ENCODE data around the gene TMEM50A.
A peak's percentile ranks its signal among the peaks of the same experiment; 100 is the strongest.
"Not testable (repeated sequence)": the region's sequence is repeated elsewhere in the genome, so short reads cannot be mapped to it uniquely, and the experiment has no call there.

Gene TMEM50A

DNA sequence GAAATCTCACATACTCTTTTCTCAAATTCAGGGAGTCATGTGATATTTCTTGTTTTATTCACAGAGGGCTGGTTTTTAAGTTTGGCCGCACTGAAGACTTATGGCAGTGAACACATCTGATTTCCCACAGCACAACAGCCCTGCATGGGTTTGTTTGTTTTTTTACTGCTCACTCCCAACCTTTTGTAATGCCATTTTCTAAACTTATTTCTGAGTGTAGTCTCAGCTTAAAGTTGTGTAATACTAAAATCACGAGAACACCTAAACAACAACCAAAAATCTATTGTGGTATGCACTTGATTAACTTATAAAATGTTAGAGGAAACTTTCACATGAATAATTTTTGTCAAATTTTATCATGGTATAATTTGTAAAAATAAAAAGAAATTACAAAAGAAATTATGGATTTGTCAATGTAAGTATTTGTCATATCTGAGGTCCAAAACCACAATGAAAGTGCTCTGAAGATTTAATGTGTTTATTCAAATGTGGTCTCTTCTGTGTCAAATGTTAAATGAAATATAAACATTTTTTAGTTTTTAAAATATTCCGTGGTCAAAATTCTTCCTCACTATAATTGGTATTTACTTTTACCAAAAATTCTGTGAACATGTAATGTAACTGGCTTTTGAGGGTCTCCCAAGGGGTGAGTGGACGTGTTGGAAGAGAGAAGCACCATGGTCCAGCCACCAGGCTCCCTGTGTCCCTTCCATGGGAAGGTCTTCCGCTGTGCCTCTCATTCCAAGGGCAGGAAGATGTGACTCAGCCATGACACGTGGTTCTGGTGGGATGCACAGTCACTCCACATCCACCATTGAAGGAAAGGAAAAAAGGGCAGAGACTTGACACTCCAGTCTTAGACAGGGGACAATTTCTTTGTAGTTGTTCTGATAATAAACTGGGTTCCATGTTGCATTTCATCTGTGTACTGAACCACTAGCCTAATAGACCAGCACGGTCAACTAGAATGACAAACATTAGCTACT, 22.8 kb downstream of the TMEM50A start:
- TF ChIP-seq CTCF (conservative IDR thresholded peaks at IDR 0.05; ENCODE audit: low read depth, low read length) = no peak
- peak; percentile 76 for DNase-seq (ENCODE audit: low read depth)
- no peak overlapping the region for H3K4me3 ChIP-seq (ENCODE audit: low read depth, low read length)

- no peak for DNase-seq (ENCODE audit: low read depth)
- H3K4me3 ChIP-seq (ENCODE audit: low read depth, low read length) = no peak overlapping the region
- no peak for TF ChIP-seq CTCF (conservative IDR thresholded peaks at IDR 0.05; ENCODE audit: low read depth, low read length)
Measured at GRCh38 chr1:25361901-25362300, 23.8 kb downstream of the TMEM50A start.

GRCh38 chr1:25362634-25363559, 24.8 kb downstream of the TMEM50A start:
- not testable (repeated sequence) for H3K4me3 ChIP-seq (ENCODE audit: low read depth, low read length); DNase-seq (ENCODE audit: low read depth)

GRCh38 chr1:25369241-25369640, 31.1 kb downstream of the TMEM50A start:
- DNase-seq (ENCODE audit: low read depth) = no peak
- no peak overlapping the region for H3K4me3 ChIP-seq (ENCODE audit: low read depth, low read length)
- TF ChIP-seq CTCF (conservative IDR thresholded peaks at IDR 0.05; ENCODE audit: low read depth, low read length) = no peak

DNA sequence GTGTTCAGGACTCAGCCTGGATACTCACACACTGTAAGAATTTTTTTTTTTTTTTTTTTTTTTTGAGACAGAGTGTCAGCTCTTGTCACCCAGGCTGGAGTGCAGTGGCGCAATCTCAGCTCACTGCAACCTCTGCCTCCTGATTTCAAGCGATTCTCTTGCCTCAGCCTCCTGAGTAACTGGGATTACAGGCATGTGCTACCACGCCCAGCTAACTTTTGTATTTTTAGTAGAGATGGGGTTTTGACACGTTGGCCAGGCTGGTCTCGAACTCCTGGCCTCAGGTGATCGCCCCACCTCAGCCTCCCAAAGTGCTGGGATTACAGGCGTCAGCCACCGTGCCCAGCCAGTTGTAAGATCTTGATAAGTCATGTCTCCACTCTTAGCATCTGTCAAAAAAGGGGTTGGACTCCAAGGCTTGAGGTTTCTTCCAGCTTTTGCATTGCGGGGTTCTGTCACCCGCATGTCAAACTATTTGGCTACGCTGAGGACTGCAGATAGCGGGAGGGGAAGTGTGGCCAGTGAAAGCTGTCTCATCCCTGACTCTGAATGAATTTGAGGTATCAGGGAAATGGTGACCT, 31.6 kb downstream of the TMEM50A start:
- not testable (repeated sequence) for H3K4me3 ChIP-seq (ENCODE audit: low read depth, low read length); DNase-seq (ENCODE audit: low read depth)

GRCh38 chr1:25371757-25372156, 33.6 kb downstream of the TMEM50A start:
- H3K4me3 ChIP-seq (ENCODE audit: low read depth, low read length) = not testable (repeated sequence)
- DNase-seq (ENCODE audit: low read depth) = peak; percentile 79

- DNase-seq (ENCODE audit: low read depth); H3K4me3 ChIP-seq (ENCODE audit: low read depth, low read length): not testable (repeated sequence)
Measured at GRCh38 chr1:25378367-25378766, 40.2 kb downstream of the TMEM50A start.

GRCh38 chr1:25382543-25382942, 44.4 kb downstream of the TMEM50A start:
- DNase-seq (ENCODE audit: low read depth); H3K4me3 ChIP-seq (ENCODE audit: low read depth, low read length): not testable (repeated sequence)

DNA sequence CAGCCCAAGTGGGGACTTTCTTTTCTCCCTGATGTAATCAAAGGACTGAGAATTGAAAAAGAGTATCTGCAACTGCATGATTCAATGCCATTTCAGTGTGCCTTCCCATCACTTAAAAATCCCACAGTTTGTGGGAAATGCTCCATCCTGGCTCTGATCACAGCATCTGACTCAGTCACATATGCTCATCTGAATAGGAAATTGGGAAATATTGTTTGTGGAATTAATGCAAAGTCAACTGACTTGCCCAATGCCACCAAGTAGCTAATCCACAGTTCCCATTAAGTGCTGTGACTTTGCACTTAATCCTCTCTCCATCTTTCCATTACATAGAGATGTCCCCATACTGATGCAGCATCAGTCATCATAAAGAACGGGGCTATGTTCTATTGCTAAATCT, 45.0 kb downstream of the TMEM50A start:
- peak; percentile 23 for DNase-seq (ENCODE audit: low read depth)

GRCh38 chr1:25383875-25384274, 45.7 kb downstream of the TMEM50A start:
- DNase-seq (ENCODE audit: low read depth); H3K4me3 ChIP-seq (ENCODE audit: low read depth, low read length): not testable (repeated sequence)

More for the DNA sequence above, 45.0 kb downstream of the TMEM50A start:
- not testable (repeated sequence) for H3K4me3 ChIP-seq (ENCODE audit: low read depth, low read length)

DNA sequence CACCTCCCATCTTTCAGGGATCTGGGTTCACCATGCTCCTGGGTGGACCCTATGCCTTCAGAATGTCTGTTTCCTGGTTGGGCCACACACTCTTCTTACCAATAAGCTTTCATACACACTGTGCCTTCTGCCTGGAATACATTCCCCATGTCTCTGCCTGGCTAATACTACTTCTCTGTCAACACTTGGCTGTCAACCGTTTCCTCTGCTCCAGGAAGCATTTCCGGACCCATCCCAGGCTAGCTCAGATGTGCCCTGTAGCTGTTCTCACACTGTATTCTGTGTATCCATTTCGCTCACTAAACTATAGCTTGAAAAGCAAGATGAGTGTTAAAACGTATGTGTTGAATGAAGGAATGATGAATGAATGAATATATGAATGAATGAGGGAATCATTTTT, 49.0 kb downstream of the TMEM50A start:
- not testable (repeated sequence) for H3K4me3 ChIP-seq (ENCODE audit: low read depth, low read length); DNase-seq (ENCODE audit: low read depth)

DNA sequence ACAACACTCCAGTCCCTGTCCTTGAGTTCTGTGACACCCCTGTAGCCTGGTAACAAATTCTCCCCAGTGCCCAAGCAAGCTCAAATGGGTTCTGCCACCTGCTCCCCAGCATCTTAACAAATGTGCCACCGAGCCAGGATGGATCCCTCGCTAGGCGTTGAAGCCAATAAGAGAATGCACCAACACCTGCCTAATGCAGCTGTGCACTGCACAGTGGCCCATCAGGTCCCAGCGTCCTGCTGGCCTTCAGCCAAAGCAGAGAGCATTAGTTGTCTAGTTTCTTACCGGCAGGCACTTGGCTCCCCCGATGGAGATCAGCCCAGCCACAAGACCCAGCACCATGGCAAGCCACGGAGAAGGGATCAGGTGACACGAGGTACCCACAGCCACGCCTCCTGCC, 50.6 kb downstream of the TMEM50A start:
- not testable (repeated sequence) for DNase-seq (ENCODE audit: low read depth); H3K4me3 ChIP-seq (ENCODE audit: low read depth, low read length)

GRCh38 chr1:25389721-25390120, 51.6 kb downstream of the TMEM50A start:
- DNase-seq (ENCODE audit: low read depth); H3K4me3 ChIP-seq (ENCODE audit: low read depth, low read length): not testable (repeated sequence)

All from choroid plexus epithelial cell (primary cell).